CD4-positive, alpha-beta T cell treated with Interleukin-6 at 100 ng/mL for 8 hours (primary cell): Measurements from ENCODE around the gene ARHGEF26.

Experiments used
- DNase-seq: peaks from one replicate; pipeline ENCODE4 v3.0.0-alpha.2; 2020; ENCODE audit warnings: mixed read lengths, low spot score

ARHGEF26 gene

DNA sequence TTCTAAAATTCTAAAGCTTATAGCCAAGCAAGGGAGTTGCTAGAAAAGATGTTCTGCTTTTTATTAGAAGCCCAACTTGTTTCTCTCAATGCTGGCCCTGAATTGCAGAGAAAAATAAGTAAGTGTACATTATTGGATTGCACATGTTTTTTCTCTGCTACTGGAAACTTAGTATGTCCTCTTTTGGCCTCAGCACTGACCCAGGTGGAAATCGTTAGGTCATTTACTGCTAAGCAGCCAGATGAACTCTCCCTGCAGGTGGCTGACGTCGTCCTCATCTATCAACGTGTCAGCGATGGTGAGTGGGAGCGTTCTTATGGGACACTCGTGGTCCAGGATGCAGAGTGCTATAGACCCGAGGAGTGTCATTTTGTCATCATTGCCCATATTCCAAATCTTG is 133.3 kb downstream of the ARHGEF26 start:
- no peak for DNase-seq

DNA sequence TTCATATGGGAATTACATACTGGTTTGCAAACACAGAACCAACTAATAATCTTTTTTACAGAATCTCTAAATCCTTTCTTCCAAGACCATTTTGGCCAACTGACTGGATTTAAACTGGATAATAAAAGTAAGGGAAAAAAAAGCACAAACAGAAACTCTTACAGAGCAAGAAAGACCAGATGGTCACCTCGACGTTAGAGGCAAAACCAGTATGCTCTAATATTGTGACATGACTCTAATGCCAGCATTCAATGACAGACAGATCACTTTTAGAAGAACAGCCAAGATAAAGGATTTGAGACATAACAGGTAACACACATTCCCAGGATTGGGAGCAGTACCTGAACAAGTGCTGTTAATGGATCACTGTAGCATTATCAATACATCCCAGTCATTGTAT is 152.2 kb downstream of the ARHGEF26 start:
- DNase-seq, result no peak

DNA sequence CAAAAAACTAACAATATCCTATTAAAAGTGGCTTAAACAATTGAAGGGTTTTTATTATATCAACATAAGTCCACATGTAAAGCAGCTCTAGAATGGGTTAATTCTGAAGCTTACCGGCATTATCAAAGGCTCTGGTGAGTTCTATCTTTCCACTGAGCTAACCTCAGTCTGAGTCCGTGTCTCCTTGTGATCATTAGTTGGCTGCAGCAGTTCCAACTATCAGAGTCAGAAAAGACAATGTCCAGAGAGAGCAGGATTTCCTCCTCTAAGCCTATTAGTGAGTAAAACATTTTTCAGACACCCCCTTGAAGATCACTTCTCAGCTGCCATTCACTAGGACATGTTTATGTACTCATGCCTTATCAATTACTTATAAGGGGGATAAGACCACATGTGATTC is 153.2 kb downstream of the ARHGEF26 start:
- DNase-seq, result no peak

DNA sequence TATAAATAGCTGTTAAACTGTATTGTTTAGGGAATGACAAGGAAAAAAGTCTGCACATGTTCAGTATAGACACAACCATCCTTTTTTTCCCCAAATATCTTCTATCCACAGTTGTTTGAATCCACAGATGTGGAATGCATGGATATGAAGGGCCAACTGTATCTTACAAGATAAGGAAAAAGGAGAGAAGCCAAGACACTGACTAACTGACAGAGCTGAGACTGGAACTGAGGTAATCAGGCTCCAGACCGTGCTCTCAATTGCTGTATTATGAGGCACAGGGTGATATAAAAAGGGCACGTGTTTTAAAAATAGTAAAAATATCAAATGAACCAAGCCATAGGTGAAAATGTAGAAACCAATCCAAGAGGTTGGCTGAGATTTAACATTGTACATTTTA is 154.1 kb downstream of the ARHGEF26 start:
- DNase-seq, result no peak

DNA sequence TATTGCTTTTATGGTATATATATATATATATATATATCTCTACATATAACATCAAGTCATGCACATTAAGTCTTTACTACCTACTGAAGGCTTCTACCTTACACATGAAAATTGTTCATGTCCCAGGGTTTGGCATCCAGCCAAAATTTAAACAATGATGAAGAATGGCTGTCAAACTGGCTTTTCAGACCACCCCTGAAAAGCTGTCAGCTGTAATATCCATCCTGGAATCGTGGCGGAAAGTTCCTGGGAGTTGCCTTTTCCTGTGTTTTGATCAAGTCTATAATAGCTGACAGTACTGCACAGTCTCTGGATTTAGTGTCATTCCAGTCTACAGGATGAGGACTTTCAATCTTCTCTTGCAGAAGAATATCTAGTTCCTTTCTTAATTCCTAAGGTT is 154.8 kb downstream of the ARHGEF26 start:
- DNase-seq, result no peak

DNA sequence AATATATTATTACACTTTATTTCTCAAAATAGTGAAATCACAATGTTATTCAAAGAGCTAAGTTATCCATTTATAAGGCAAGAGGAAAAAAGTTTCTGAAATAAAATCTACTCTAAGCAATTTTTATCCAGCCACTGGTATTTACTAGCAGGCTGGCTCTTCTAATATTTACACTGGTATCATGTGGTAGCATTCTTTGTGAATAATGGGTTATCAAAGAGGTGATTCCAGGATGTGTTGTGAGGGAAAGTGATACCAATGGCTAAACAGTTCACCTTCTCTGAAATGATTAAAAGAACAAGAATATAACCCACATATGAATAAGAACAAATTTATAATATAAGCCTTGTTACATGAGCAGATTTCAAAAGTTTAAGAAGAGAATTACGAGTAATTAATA is 159.0 kb downstream of the ARHGEF26 start:
- no peak for DNase-seq

DNA sequence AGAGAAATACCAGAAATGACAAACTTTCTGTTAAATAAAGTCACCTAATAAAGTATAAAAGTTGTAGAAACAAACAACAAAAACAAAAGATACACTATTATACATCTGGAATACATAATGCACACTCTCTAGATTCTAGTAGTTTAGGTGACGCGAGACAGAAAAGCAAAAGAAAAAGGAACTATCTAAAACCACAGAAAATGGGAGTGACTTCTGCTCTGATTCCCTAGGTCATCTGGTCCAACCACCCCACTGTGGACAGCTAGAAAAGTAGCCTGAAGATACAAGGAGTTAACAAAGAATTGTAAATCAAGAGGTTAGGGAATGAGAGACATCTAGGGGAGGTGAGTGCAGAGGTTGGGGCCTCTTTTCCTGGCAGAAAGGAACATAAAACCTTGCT is 164.0 kb downstream of the ARHGEF26 start:
- no peak for DNase-seq

DNA sequence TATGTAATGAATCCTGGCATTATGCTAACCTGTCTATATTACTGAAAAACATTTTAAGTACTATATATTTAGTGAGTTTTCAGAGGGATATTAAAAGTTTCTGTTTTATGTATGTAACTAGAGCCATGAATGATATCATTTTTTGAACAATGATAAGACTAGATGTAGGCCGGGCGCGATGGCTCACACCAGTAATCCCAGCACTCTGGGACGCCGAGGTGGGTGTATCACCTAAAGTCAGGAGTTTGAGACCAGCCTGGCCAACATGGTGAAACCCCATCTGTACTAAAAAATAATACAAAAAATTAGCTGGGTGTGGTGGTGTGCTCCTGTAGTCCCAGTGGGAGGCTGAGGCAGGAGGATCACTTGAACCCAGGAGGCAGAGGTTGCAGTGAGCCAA is 169.0 kb downstream of the ARHGEF26 start:
- DNase-seq, result no peak

DNA sequence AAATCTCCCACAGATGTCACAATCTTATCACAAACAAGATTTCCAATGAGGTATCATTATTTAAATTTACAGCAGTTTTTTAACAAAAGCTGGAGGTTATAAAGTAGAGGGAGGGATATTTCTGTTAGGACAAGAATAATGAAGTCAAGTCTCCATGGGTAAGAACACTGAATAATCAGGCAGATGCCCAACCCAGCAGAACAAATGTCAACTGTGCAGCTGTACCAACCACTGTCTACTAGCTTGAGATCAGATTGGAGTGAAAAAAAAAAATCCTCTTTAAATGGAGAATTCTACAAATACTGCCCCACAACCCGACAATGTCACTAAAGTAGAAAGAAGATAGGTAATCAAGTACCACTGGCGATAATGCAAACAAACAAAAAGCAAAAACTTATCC is 172.8 kb downstream of the ARHGEF26 start:
- DNase-seq, result no peak

DNA sequence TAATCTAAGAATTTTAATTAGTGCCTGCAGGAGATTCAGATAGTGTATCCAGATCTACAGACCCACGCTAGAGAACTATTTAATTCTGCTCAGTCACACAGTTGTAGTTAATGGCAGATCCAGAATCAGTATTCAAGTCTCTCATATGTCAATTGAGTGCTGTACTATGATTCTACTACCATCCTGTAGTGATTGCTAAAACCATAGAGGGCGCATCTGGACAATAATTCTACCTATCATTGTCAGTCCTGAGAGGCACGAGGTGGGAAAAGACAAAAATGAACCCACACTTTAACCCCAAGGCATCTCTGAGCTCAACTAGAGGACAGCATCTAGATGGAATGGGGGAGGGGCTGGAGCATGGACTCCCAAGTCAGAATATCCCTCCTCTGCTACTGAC is 180.4 kb downstream of the ARHGEF26 start:
- no peak for DNase-seq

DNA sequence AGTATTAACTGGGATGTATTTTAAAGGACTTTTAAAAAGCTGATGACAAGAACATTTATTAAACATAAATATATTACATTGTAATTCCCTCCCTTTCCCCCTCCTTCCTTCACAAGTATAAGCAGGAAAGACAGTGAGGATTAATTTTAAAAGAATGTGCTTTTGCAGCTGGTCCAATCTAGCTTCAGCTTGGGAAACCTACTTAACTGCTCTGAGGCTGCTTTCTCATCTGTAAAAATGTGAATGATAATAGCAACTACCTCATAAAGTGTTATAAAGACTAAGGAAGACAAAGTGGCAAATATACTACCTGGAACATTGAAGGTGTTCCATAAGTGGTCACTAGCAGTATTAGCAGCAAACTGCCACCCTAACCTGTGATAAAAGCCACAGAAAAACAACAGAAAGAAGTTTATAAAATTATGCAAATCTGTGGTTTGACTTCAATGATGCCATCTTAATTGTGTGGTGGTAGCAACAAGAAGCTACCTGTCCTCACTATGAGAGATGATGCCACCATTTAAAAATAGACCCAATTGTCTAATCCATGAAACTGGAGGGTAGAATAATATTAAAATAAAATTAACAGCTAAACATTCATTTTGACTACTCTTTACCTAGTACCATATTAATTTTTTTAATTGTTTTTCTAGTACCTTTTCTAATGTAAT is 183.1 kb downstream of the ARHGEF26 start:
- no peak for DNase-seq

DNA sequence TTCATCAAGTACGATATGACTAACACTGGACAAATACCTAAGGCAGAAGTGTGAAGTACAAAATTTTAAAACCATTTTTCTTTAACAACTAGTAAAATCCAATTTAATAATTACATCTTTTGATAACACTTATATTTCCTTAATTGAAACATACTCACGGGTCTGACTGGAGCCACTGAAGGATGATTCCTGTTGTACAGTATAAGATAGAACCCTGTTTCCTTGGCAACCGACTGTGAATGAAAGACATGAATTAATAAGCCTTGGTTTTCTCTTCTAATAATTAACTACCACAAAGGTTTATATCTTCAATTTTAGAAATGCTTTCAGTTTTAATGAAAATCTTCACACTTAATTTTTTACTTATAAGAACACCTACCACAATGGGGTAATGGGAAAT is 183.7 kb downstream of the ARHGEF26 start:
- DNase-seq, result no peak

DNA sequence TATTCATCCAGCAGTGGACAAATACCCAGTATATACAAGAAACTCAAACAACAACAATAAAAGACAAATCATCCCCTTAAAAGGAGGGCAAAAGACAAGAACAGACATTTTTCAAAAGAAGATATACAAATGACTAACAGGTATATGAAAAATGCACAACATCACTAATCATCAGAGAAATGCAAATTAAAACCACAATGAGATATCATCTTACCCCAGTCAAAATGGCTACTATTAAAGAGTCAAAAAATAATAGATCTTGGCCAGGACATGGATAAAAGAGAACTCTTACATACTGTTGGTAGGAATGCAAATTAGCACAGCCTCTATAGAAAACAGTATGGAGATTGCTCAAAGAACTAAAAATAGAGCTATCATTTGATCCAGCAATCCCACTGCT is 186.2 kb downstream of the ARHGEF26 start:
- DNase-seq, result no peak
